GM12878 (cell line): ENCODE data around the gene BMAL2. TPM values are rescaled to one million over a fixed set of nuclear protein-coding genes. Genes with fewer than 3 reads are reported as not detected.

Experiments used
- ATAC-seq: fragments of 200-7000 bp; cut with Tn5 transposase; 3 replicates; pipeline ENCODE4 v1.9.1; 2020; ENCODE audit warnings: mild to moderate bottlenecking, moderate library complexity
- BruUV-seq: library from RNA; stranded (reverse); fragments of 400-500 nt; replicated peaks from 2 replicates; lab custom pipeline; 2021; lab: Mats Ljungman, UMichigan
- CTCF ChIA-PET: fragments of 300-600 bp; sonication (Branson Sonifier 250); formaldehyde crosslinking; extraction: SDS; loops from one replicate; lab custom pipeline; 2021; ENCODE audit warnings: inconsistent platforms; lab: Yijun Ruan, JAX
- POLR2A ChIA-PET: fragments of 350-600 bp; formaldehyde crosslinking; extraction: SDS; loops from one replicate; lab custom pipeline; 2021; ENCODE audit warnings: inconsistent platforms; lab: Charles Lee
- RAD21 ChIA-PET: fragments of 300-600 bp; sonication (Branson Sonifier 250); formaldehyde crosslinking; loops from one replicate; lab custom pipeline; 2023; ENCODE audit warnings: antibody characterized with exemption; ENCODE audit not compliant: unreplicated experiment; lab: Charles Lee
- SMC1A ChIA-PET: fragments of 300-600 bp; sonication (Branson Sonifier 250); formaldehyde crosslinking; loops from one replicate; lab custom pipeline; 2023; ENCODE audit not compliant: unreplicated experiment, uncharacterized antibody; lab: Charles Lee
- DNase-seq: peaks from one replicate; pipeline ENCODE4 v3.0.0-alpha.2; 2011; ENCODE audit warnings: low read depth, low spot score
- FAIRE-seq: peaks from 3 replicates; lab custom pipeline; 2011; peaks lifted over from hg19 to GRCh38; lab: Jason Lieb, UNC
- H2AFZ ChIP-seq: 2 replicates; pipeline ENCODE4 v1.6.0; 2011; ENCODE audit warnings: low read depth, low read length, control low read depth; ENCODE audit not compliant: control insufficient read depth
- H3K27ac ChIP-seq: 2 replicates; pipeline ENCODE4 v1.5.1; 2011; ENCODE audit warnings: control low read depth; ENCODE audit not compliant: control insufficient read depth, insufficient read depth
- H3K27me3 ChIP-seq, 2 experiments: replicated peaks in 1 of 2; 2 replicates each; pipeline versions ENCODE4 v1.6.0 to v1.6.1; 2011; ENCODE audit warnings: low read length in 1 of 2; ENCODE audit not compliant: control insufficient read depth in 2 of 2, insufficient read depth in 2 of 2
- H3K36me3 ChIP-seq, 2 experiments: 2 replicates each; pipeline ENCODE4 v1.5.1; 2011; ENCODE audit warnings: low read length in 1 of 2; ENCODE audit not compliant: control insufficient read depth in 2 of 2, insufficient read depth in 2 of 2
- H3K4me1 ChIP-seq: 2 replicates; pipeline ENCODE4 v1.6.1; 2011; ENCODE audit warnings: mild to moderate bottlenecking, low read length, moderate library complexity, mixed read lengths; ENCODE audit not compliant: control insufficient read depth, insufficient read depth
- H3K4me2 ChIP-seq: 2 replicates; pipeline ENCODE4 v1.6.0; 2011; ENCODE audit warnings: control low read depth; ENCODE audit not compliant: control insufficient read depth, insufficient read depth
- H3K4me3 ChIP-seq: fragments of 200-600 bp; sonication (generic); 2 replicates; pipeline ENCODE4 v1.5.1; 2016
- H3K79me2 ChIP-seq: 2 replicates; pipeline ENCODE4 v1.6.0; 2011; ENCODE audit warnings: low read length; ENCODE audit not compliant: control insufficient read depth, insufficient read depth
- H3K9ac ChIP-seq: 2 replicates; pipeline ENCODE4 v1.8.0; 2011; ENCODE audit warnings: low read length, control low read depth, mixed read lengths; ENCODE audit not compliant: control insufficient read depth, insufficient read depth
- H3K9me3 ChIP-seq: replicated peaks from 3 replicates; pipeline ENCODE4 v1.5.1; 2011; ENCODE audit warnings: mild to moderate bottlenecking, low read length; ENCODE audit not compliant: control insufficient read depth, insufficient read depth
- H4K20me1 ChIP-seq: 2 replicates; pipeline ENCODE4 v1.6.0; 2011; ENCODE audit not compliant: control insufficient read depth, insufficient read depth
- BCL11A ChIP-seq: IDR thresholded peaks from 2 replicates; pipeline ENCODE4 v1.6.1; 2011; ENCODE audit warnings: low read depth, low read length
- BCLAF1 ChIP-seq: fragments of 450-650 bp; IDR thresholded peaks from 2 replicates; pipeline ENCODE4 v1.6.1; 2017; ENCODE audit warnings: antibody characterized with exemption, mild to moderate bottlenecking, moderate library complexity
- CBX3 ChIP-seq: fragments of 200-600 bp; sonication (generic); IDR thresholded peaks from 2 replicates; pipeline ENCODE4 v1.6.1; 2016; ENCODE audit warnings: low read depth, borderline replicate concordance
- CREB1 ChIP-seq: IDR thresholded peaks from 2 replicates; pipeline ENCODE4 v1.6.1; 2012; ENCODE audit warnings: low read depth, mild to moderate bottlenecking, inconsistent platforms
- EGR1 ChIP-seq, 2 experiments: IDR thresholded peaks; 1 replicate in 1 of 2; 2 replicates in 1 of 2; pipeline ENCODE4 v1.6.1; 2011 to 2012; ENCODE audit warnings: low read depth in 2 of 2, low read length in 2 of 2, borderline replicate concordance in 1 of 2, mild to moderate bottlenecking in 1 of 2, moderate library complexity in 1 of 2
- EZH2 ChIP-seq: IDR thresholded peaks from 2 replicates; pipeline ENCODE4 v1.6.1; 2012; ENCODE audit warnings: low read depth, mild to moderate bottlenecking, control low read depth, inconsistent platforms, low read length, borderline replicate concordance; ENCODE audit not compliant: control insufficient read depth
- IKZF2 ChIP-seq, 2 experiments: fragments of 450-650 bp; IDR thresholded peaks; 2 replicates each; pipeline ENCODE4 v1.6.1; 2017; ENCODE audit warnings: mild to moderate bottlenecking in 2 of 2, moderate library complexity in 2 of 2
- LARP7 ChIP-seq: fragments of 450-650 bp; IDR thresholded peaks from 2 replicates; pipeline ENCODE4 v1.6.1; 2017; ENCODE audit warnings: mild to moderate bottlenecking
- SUPT20H ChIP-seq: IDR thresholded peaks from 2 replicates; pipeline ENCODE4 v1.6.1; 2011; ENCODE audit warnings: low read depth, mild to moderate bottlenecking, low read length, moderate library complexity, borderline replicate concordance; ENCODE audit not compliant: control insufficient read depth
- TARDBP ChIP-seq: IDR thresholded peaks from 2 replicates; pipeline ENCODE4 v1.6.1; 2016; ENCODE audit warnings: borderline replicate concordance
- ZNF592 ChIP-seq: fragments of 450-650 bp; IDR thresholded peaks from 2 replicates; pipeline ENCODE4 v1.6.1; 2017; ENCODE audit warnings: mild to moderate bottlenecking, moderate library complexity
- ZSCAN29 ChIP-seq: fragments of 450-650 bp; IDR thresholded peaks from 2 replicates; pipeline ENCODE4 v1.6.1; 2017; ENCODE audit warnings: mild to moderate bottlenecking, moderate library complexity
- WGBS: methylation state at CpG from one replicate; pipeline ENCODE4 v1.1.6; 2016; ENCODE audit warnings: low lambda C conversion rate; ENCODE audit not compliant: insufficient replicate concordance, insufficient coverage; ENCODE audit errors: missing lambda C conversion rate; 5-methylcytosine and 5-hydroxymethylcytosine counted together
- in situ Hi-C: fragments of 300-500 bp; cut with MboI; formaldehyde crosslinking; loops from 9 replicates; pipeline ENCODE4 v1.14.3; 2018; ENCODE audit warnings: mixed read lengths
- intact Hi-C: fragments of 100-400 bp; cut with micrococcal nuclease; formaldehyde crosslinking; loops from one replicate; pipeline ENCODE4 v1.14.2; 2022; ENCODE audit not compliant: unreplicated experiment
- polyA plus RNA-seq, 11 experiments: library from polyadenylated mRNA; depleted of rRNA in 4 of 11; unstranded in 6 of 11; stranded (reverse) in 5 of 11; fragments of >200 nt; fragmentation: Nextera tagmentation in 4 of 11; fragmentation: Illumina TruSeq in 1 of 11; extraction: Ambion mirVana in 4 of 11; extraction: Trizol in 1 of 11; gene quantifications; 1 replicate in 1 of 11; 2 replicates in 10 of 11; pipeline versions ENCODE4 v1.2.1 to v1.2.3, GENCODE V29; 2011 to 2016; ENCODE audit warnings: inconsistent platforms in 2 of 11, missing spikeins in 2 of 11, low read depth in 1 of 11
- total RNA-seq, 4 experiments: library from RNA; depleted of rRNA in 3 of 4; stranded (reverse); fragments of >200 nt in 3 of 4; fragmentation: Illumina TruSeq in 1 of 4; extraction: Trizol in 1 of 4; gene quantifications; 2 replicates each; pipeline versions ENCODE4 v1.2.1 to v1.2.3, GENCODE V29; 2013 to 2021

The BMAL2 gene
- total and polyA plus RNA-seq, 10 of the 15 experiments (the other 5 are each of a cell fraction or from before 2014, with no cell fraction given), result 7.9 to 53.6 (median 35.5) TPM

GRCh38 chr12:27336282-27336653 lies 3.6 kb downstream of the BMAL2 start (continued):
- no peak for TF ChIP-seq BCLAF1
- TF ChIP-seq SUPT20H, result no peak
- TF ChIP-seq LARP7, result no peak
- no peak for TF ChIP-seq TARDBP
- TF ChIP-seq BCL11A, result no peak
- no peak for TF ChIP-seq EGR1 (IDR thresholded peaks at IDR 0.05; ENCODE audit: borderline replicate concordance in 1 of 2, low read depth in 2 of 2, low read length in 2 of 2)

GRCh38 chr12:27337376-27337775 lies 4.7 kb downstream of the BMAL2 start:
- peaks cover 96% of the 10 kb centered on the region for H3K79me2 ChIP-seq
- no peaks in the 10 kb centered on the region for H3K27me3 ChIP-seq
- no peaks in the 10 kb centered on the region for H3K36me3 ChIP-seq
- ATAC-seq, result no peak
- peaks cover 24% of the 10 kb centered on the region for H3K4me1 ChIP-seq
- peak overlapping the region; percentile 49 for H3K4me2 ChIP-seq
- DNase-seq, result no peak
- peak overlapping the region; percentile 45; the same call in 1 of the 2 replicates for H3K27ac ChIP-seq
- H4K20me1 ChIP-seq, result no peaks in the 10 kb centered on the region
- CTCF ChIA-PET, result interaction anchor here (0.8 to 2.9 kb wide), 6 partner anchors 11 to 48 kb away, joined by 3 to 10 read pairs (median 5); no protein-coding TSS in a partner anchor
- no peak overlapping the region for H3K9ac ChIP-seq
- SMC1A ChIA-PET, result interaction anchor here (0.7 to 20.9 kb wide), 15 partner anchors 8 to 327 kb away, joined by 3 to 207 read pairs (median 5); no protein-coding TSS in a partner anchor
- POLR2A ChIA-PET, result interaction anchor here (0.5 to 1.0 kb wide), 6 partner anchors 10 to 849 kb away, joined by 3 to 5 read pairs (median 4); no protein-coding TSS in a partner anchor
- RAD21 ChIA-PET, result interaction anchor here (0.7 to 1.8 kb wide), 7 partner anchors 14 to 322 kb away, joined by 3 to 6 read pairs (median 3); no protein-coding TSS in a partner anchor
- no TSS peak for BruUV-seq
- FAIRE-seq, result no peak
- peak overlapping the region; percentile 14; the same call in 1 of the 2 replicates for H3K4me3 ChIP-seq
- 36% methylated on average over 1 of the region's 1 CpG for WGBS
- H2AFZ ChIP-seq, result no peak overlapping the region
- intact Hi-C loops (no loop called here), in situ Hi-C loops (no loop called here)
- no peaks in the 10 kb centered on the region for H3K9me3 ChIP-seq
- TF ChIP-seq EZH2 (no peak), ZNF592 (peak; percentile 59; the same call in 1 of the 2 replicates), CREB1 (no peak), LARP7 (no peak), ZSCAN29 (no peak), IKZF2 (IDR thresholded peaks at IDR 0.05) (peak; percentile 32 to 43; a peak in 2 of 4 replicates), CBX3 (no peak)
